Right lobe of liver (tissue), 4 donors: ENCODE data around the gene PHF1.

Experiments used
- POLR2A ChIP-seq: fragments of 450-650 bp; IDR thresholded peaks from one replicate; pipeline ENCODE4 v1.6.1; 2017; ENCODE audit warnings: antibody characterized with exemption, mild to moderate bottlenecking
- TF ChIP-seq, protein P1 (sequence below), 4 donors: fragments of 200-600 bp in 3 of 4; fragments of 450-650 bp in 1 of 4; IDR thresholded peaks; one replicate each; pipeline versions ENCODE4 v1.5.1 to v1.8.0; 2016 to 2022; ENCODE audit warnings: antibody characterized with exemption in 4 of 4, mild to moderate bottlenecking in 2 of 4
- donor health status: DM: no; HTN: no; CAD: no.
- donor health status: DM: no; HTN: no; CAD: no.
- donor health status: DM: no; HTN: yes; CAD: no.

DNA sequence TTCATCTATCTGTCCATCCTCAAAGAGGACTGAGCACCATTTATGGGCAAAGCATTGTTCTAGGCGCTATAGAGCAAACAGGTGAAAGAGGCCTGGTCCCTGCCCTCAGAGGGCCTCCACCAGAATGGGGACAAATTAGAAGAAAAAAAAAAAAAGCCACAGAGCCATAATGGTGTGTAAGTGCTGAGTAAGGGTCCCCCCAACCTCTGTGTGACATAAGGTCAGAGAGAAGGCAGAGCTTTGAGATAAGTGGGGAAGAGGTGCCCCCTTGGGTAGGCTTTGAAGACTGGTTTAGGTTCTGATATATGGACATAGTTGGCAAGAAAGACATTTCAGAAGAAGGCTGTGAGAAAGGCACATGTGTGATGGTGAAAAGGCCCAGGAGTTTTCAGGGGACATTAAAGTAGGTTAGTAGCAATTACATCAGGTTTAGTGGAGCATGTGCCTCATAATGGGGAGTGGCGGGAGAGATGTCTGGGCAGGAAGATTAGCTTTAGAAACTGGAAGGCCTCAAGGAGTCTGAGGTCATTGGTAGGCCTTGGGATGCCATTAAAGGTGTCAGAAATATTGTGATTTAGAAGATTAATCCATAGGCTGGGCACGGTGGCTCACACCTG, 28.3 kb downstream of the PHF1 start:
- TF ChIP-seq, protein P1, sequence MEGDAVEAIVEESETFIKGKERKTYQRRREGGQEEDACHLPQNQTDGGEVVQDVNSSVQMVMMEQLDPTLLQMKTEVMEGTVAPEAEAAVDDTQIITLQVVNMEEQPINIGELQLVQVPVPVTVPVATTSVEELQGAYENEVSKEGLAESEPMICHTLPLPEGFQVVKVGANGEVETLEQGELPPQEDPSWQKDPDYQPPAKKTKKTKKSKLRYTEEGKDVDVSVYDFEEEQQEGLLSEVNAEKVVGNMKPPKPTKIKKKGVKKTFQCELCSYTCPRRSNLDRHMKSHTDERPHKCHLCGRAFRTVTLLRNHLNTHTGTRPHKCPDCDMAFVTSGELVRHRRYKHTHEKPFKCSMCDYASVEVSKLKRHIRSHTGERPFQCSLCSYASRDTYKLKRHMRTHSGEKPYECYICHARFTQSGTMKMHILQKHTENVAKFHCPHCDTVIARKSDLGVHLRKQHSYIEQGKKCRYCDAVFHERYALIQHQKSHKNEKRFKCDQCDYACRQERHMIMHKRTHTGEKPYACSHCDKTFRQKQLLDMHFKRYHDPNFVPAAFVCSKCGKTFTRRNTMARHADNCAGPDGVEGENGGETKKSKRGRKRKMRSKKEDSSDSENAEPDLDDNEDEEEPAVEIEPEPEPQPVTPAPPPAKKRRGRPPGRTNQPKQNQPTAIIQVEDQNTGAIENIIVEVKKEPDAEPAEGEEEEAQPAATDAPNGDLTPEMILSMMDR (IDR thresholded peaks at IDR 0.05) = no peak
- TF ChIP-seq POLR2A = no peak
